Activated CD8-positive, alpha-beta memory T cell treated with anti-CD3 and anti-CD28 coated beads, Interleukin-2, amount 50 U/mL, for 24 hours (primary cell): Measurements from ENCODE around the gene SARS1.

Source experiments
- DNase-seq: peaks from one replicate; pipeline ENCODE4 v3.0.0-alpha.2; 2020; ENCODE audit errors: extremely low read depth

Gene SARS1

DNA sequence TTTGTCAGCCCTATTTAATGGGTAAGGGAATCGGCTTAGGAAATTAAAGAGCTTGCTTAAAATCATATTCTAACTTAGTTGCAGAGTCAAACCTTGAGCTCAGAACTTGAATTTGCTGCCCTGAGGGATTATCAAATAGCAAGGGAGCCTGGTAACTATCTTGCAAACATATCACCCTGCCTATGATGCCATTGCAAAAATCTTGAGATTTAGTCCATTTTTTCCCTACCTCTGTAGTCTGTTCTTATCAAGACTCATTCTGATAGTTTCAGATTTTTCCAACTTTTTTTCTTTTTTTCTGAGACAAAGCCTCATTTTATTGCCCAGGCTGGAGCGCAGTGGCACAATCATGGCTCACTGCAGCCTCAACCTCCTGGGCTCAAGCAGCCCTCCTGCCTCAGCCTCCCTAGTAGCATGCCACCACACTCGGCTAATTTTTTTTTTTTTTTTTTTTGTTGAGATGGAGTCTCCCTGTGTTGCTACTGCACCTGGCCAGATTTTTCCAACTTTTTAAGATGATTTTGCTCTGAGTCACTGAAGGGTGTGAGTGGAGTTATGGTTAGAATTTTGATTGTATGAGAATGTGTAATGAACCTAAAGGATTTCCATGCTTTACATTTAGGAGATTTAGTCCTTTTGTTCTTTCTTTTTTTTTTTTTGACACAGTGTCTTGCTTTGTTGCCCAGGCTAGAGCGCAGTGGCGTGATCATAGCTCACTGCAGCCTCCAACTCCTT is 12.2 kb downstream of the SARS1 start:
- no peak for DNase-seq

GRCh38 chr1:109228167-109228566 is 14.4 kb downstream of the SARS1 start:
- no peak for DNase-seq

- DNase-seq, result no peak
Observed at GRCh38 chr1:109229531-109230127, 15.9 kb downstream of the SARS1 start.

- no peak for DNase-seq
Observed at GRCh38 chr1:109231066-109231465, 17.3 kb downstream of the SARS1 start.

DNA sequence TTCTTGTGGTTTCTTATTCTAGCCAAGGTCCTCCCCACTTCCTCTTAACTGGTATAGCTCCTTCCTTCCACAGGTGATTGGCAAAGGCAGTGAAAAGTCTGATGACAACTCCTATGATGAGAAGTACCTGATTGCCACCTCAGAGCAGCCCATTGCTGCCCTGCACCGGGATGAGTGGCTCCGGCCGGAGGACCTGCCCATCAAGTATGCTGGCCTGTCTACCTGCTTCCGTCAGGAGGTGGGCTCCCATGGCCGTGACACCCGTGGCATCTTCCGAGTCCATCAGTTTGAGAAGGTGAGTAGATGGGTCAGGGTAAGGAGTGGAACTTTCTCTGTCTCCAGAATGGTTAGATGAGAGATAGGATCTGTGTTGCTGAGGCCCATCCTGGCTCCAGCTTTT is 21.4 kb downstream of the SARS1 start:
- no peak for DNase-seq

GRCh38 chr1:109237512-109237911 is 23.8 kb downstream of the SARS1 start:
- no peak for DNase-seq

DNA sequence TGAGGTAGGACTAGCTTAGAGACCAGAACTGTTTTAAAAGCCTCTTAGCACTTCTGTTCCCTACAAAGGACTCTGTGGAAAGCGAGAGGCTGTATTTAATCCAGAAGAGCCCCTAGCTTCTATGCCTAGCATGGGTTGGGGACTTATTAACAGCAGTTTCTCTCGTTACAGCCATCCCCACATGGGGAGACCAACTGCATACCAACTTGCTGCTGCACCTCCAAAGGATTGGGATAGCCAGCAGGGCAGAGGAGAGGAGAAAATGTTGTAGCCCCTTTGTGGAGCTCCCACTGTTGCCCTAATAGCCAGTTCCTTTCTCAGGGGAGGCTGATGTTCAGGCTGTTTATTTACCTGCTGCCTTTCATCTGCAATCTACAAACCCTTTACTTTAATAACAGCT is 24.7 kb downstream of the SARS1 start:
- no peak for DNase-seq

DNA sequence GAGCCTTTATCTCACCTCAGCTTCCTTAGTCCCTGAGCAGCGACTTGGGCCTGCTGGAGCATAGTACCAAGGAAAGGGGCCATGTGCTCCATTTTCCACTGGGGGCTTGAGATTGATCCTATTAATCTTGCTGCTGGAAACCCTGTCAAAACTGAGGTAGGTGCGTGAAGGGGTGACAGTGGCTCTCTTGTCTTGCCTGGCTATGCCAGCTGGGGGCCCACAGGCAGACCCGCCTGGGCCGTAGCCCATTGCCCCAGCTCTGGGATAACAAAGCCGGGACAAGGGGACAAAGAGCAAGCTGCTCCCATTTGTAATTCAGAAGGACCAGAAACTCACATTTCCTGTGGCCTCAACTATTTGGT is 25.3 kb downstream of the SARS1 start:
- DNase-seq, result no peak

DNA sequence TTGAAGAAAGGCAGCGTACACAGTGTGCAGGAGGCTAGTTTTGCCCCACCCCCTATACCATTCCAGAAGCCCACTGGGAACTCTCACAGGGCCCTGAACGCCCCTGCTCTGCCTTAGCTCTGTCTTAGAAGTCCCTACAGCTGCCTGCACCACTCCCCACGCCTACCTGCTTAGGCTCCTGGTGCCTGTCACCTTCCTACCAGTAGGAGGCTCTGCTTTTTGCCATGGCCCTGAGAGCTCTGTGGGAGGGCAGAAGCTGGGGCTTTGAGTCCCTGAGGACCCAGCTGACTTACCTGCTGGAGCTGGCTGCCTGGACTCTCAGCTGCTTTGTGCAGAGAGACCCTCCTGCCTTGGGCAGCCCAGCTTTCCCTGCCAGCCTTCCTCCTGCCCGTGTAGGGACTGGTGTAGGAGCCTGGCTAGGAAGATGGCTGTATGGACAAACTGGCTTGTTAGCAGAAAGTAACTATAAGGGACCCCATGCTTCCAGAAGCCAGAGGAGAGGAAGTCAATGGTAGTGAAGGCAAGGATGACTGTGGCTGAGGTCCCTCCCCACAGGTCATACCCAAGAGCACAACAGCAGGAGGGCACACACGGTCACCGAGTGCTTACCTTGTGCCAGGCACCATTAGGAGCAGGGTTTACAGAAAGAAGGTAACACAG is 25.8 kb downstream of the SARS1 start:
- no peak for DNase-seq

DNA sequence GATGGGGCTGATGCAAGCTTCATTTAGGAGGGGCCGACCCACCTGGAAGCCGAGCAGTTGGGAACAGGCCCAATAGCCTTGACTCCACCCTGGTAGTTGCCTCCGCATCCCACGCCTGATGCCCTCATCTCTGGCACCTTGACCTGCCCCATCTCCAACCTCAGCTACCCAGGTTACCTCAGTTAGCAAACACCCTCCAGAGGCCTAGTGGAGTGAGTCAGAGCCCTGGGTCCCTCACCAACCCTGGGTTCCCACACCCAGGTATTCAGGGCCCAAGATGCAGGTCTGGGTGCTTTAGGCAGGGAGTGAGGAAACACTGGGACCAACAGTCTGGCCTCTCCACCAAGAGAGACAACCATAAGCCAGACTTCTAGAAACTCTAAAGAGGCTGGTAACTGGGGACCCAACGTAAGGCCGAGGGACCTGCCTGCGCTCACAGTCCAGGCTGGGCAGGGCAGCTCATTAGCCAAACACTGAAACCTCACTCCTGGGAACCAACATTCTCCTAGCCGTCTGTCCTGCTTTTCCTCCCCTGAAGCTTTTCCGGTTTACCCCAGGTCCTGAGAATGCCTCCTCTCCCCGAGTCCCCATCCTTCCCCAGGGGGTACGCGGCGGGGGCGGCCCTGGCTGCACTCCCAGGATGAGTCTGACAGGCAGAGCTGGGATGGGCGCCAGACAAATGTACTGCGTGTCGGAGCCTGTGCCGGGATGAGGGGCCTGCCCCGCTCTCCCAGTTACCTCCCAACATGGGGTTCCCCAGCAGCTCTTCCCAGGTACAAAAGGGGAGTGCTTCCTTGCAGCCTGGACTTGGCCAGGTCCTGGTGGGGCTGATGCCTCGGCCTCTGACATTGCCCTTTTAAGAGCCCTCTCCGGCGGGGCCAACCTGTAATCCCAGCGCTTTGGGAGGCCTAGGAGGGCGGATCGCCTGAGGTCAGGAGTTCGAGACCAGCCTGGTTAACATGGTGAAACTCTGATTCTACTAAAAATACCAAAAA is 26.7 kb downstream of the SARS1 start:
- no peak for DNase-seq

DNA sequence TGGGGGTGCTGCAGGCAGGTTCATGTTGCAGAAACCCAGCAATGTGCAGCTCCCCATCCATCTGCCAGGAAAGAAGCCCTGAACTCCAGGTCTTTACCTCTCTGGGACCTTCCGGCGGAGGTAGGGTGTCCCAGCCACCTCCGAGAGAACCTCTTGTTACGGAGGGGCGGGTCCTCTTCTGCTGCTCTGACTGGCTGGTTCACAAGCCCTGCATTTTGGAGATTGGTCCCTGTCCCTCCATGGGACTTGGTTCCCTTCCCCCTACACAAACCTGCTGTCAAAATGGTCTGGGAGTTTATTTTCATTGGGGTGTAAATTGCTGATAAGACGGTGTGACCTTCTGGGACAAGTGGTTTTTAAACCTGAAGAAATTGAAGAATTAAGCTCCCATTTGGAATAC is 27.6 kb downstream of the SARS1 start:
- DNase-seq, result no peak

- no peak for DNase-seq
Observed at GRCh38 chr1:109241841-109242345, 28.2 kb downstream of the SARS1 start.

DNA sequence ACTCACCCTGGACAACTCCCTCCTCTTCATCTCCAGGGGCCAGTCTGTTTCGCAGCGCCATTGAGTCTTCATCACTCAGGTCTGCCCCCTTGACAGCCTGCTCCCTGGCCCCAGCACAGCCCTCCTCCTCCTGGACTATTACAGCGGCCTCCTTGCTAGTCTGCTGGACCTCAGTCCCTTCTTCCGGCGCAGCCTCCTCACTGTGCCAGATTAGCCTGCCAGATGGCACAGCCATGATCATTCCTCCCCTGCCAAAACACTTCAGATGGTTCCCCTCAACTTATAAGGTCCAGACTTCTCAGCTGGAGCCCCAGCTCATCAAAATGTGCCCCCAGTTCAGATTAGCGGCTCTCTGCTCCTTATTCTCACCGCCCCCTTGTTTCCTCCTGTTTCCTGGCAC is 28.7 kb downstream of the SARS1 start:
- DNase-seq, result no peak

DNA sequence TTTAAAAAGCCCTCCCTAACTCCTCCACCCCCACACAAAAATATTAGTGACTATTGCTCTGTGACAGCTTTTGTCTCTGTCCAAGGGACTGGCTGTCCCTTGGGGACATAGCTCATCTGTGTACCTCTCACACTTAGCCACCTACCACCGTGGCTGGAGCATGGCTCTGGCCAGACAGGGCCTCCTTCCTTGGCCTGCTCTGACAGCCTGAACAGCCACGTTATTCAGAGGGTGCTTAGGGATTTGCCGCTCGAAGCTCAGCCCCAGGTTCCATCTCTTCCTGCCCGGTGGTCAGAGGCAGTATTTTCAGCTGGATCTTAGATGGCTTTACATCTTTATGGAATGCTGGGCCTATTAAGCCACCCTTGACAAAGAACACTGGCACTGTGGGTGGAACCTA is 29.5 kb downstream of the SARS1 start:
- no peak for DNase-seq

- no peak for DNase-seq
Observed at GRCh38 chr1:109243860-109244552, 30.3 kb downstream of the SARS1 start.

- DNase-seq, result no peak
Observed at GRCh38 chr1:109246141-109246551, 32.4 kb downstream of the SARS1 start.

GRCh38 chr1:109247401-109248365 is 34.0 kb downstream of the SARS1 start:
- DNase-seq, result no peak

- no peak for DNase-seq
Observed at GRCh38 chr1:109248444-109248796, 34.7 kb downstream of the SARS1 start.

- DNase-seq, result no peak
Observed at GRCh38 chr1:109248797-109249629, 35.3 kb downstream of the SARS1 start, which contains the start of gene CELSR2. CELSR2 (plus strand) TSS chr1:109249539; CDS start chr1:109250080, 541 bp downstream.
